Measurements from ENCODE around the gene HGFAC.

- TF ChIP-seq CTCF (conservative IDR thresholded peaks at IDR 0.05; ENCODE audit: low read depth, low read length) (no peak), EZH2 (IDR thresholded peaks at IDR 0.05; ENCODE audit: low read length, unreplicated experiment) (no peak)
Observed at GRCh38 chr4:3476341-3476747, 34.6 kb downstream of the HGFAC start.
